Mucosa of descending colon (tissue), 3 donors: ENCODE measurements around the gene HDDC3. TPM values are rescaled to one million over a fixed set of nuclear protein-coding genes. Genes with fewer than 3 reads are reported as not detected.

Source experiments
- ATAC-seq: fragments of 200-7000 bp; cut with Tn5 transposase; one replicate; pipeline ENCODE4 v1.9.1; 2020; ENCODE audit warnings: mild to moderate bottlenecking, moderate library complexity
- DNase-seq, 3 donors: peaks; one replicate each; pipeline ENCODE4 v3.0.0-alpha.2; 2020
- H3K36me3 ChIP-seq: fragments of 200-600 bp; one replicate; pipeline ENCODE4 v1.8.0; 2021; ENCODE audit warnings: low read depth, mild to moderate bottlenecking
- H3K4me1 ChIP-seq: fragments of 200-600 bp; one replicate; pipeline ENCODE4 v1.8.0; 2021; ENCODE audit warnings: low read depth, mild to moderate bottlenecking
- H3K4me3 ChIP-seq: fragments of 200-600 bp; one replicate; pipeline ENCODE4 v1.8.0; 2021; ENCODE audit warnings: mild to moderate bottlenecking
- H3K9me3 ChIP-seq: fragments of 200-600 bp; one replicate; pipeline ENCODE4 v1.8.0; 2021; ENCODE audit warnings: mild to moderate bottlenecking
- intact Hi-C, 2 donors: fragments of 100-400 bp; cut with DNase I in 1 of 2; cut with micrococcal nuclease in 1 of 2; formaldehyde crosslinking; loops; one replicate each; pipeline versions ENCODE4 v1.11.0 to v1.11.1; 2022; cut with DNase I, micrococcal nuclease
- long read RNA-seq, 2 donors: library from polyadenylated mRNA; unstranded; transcript quantifications; one replicate each; pipeline ENCODE4 v2.0.0, GENCODE V29; 2019 to 2021
- total RNA-seq, 3 donors: library from RNA; stranded (reverse); fragmentation: NEBNext Ultra II Directional in 2 of 3; extraction: Animal tissue kit (Norgen Biotek cat#: 25700) in 2 of 3; gene quantifications; one replicate each; pipeline versions ENCODE4 v1.2.1 to v1.2.4, GENCODE V29; 2021 to 2023
- TF ChIP-seq, protein P1 (sequence below): fragments of 200-600 bp; IDR thresholded peaks from one replicate; pipeline ENCODE4 v1.8.0; 2022; ENCODE audit warnings: antibody characterized with exemption, mild to moderate bottlenecking
- donor health status: DM: no; HTN: no; CAD: no; lungs with moderate emphysema.
- donor health status: DM: no; HTN: no; CAD: no.
- donor health status: DM: no; HTN: yes; CAD: no.

HDDC3 gene, protein sequence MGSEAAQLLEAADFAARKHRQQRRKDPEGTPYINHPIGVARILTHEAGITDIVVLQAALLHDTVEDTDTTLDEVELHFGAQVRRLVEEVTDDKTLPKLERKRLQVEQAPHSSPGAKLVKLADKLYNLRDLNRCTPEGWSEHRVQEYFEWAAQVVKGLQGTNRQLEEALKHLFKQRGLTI
- 10 to 100 TPM; 10.7 to 23.4 (median 15.4) TPM for total RNA-seq
- long read RNA-seq, donor 1, full-length matches to known transcripts: 5 of 6 reads
- long read RNA-seq, donor 1, partial matches to known transcripts: 0 of 6 reads
- long read RNA-seq, donor 1, other reads (novel, unspliced or antisense): 1 of 6 reads
- long read RNA-seq, donor 2, full-length matches to known transcripts: 16 of 19 reads
- long read RNA-seq, donor 2, partial matches to known transcripts: 1 of 19 reads
- long read RNA-seq, donor 2, other reads (novel, unspliced or antisense): 2 of 19 reads

DNA sequence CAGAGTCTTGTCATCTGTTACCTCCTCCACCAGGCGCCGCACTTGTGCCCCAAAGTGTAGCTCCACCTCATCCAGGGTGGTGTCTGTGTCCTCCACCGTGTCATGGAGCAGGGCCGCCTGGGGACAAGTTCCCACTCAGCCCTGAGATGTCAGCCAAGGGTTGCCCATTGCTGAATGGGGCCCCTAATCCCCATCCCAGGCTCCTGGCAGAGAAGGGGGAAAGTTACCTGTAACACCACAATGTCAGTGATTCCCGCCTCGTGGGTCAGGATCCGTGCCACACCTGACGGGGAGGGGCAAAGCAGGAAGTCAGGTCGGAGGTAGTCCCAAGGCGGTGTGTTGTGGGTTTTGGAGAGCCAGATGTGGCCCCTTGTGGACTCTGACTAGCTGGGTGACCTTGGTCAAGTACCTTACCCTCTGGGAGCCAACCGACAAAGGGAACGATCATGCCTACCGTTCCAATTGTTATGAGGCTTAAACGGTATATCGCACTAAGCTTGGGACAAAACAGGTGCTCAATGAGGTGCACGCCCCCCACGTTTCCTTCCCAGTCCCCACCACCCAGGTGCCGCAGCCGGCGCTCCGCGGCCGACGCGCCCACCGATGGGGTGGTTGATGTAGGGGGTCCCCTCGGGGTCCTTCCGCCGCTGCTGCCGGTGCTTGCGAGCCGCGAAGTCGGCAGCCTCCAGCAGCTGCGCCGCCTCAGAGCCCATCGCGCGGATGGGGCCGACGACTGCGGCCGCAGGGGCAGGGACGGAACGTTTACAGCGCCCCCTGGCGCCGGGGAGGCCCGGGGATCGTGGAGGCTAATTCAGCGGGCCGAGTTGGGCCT is at the start of gene HDDC3:
TSS of gene HDDC3 (minus strand) at position 722 of the 832 bp plus-strand sequence. CDS start at position 713, 9 bp downstream.
- DNase-seq (peak; percentile 93 to 96 (median 96)), ATAC-seq (peak; percentile 71)
- H3K4me3 ChIP-seq: peak within 1 kb of the TSS; percentile 46
- no peaks in the 10 kb centered on the region for H3K9me3 ChIP-seq
- H3K36me3 ChIP-seq: no peaks in the 10 kb centered on the region
- intact Hi-C loops: no loop called here
- TF ChIP-seq, protein P1, sequence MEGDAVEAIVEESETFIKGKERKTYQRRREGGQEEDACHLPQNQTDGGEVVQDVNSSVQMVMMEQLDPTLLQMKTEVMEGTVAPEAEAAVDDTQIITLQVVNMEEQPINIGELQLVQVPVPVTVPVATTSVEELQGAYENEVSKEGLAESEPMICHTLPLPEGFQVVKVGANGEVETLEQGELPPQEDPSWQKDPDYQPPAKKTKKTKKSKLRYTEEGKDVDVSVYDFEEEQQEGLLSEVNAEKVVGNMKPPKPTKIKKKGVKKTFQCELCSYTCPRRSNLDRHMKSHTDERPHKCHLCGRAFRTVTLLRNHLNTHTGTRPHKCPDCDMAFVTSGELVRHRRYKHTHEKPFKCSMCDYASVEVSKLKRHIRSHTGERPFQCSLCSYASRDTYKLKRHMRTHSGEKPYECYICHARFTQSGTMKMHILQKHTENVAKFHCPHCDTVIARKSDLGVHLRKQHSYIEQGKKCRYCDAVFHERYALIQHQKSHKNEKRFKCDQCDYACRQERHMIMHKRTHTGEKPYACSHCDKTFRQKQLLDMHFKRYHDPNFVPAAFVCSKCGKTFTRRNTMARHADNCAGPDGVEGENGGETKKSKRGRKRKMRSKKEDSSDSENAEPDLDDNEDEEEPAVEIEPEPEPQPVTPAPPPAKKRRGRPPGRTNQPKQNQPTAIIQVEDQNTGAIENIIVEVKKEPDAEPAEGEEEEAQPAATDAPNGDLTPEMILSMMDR: peak; percentile 99
- H3K4me1 ChIP-seq: peaks cover 29% of the 10 kb centered on the region

DNA sequence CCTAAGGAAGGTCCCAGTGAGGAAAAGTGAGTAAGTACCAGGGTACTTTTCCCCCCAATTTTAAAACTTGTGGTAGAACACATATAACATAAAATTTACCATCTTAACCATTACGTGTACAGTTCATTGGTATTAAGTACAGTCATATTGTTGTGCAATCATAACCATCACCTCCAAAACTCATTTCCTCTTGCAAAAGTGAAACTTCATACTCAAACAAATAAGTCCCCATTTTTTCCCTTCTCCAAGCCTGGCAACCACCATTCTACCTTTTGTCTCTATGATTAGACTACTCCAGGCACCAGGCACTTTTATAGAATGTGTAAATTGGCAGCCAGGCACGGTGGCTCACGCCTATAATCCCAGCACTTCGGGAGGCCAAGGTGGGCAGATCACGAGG is 49.8 kb upstream of the HDDC3 start:
- no peak overlapping the region for H3K4me3 ChIP-seq
- no peaks in the 10 kb centered on the region for H3K9me3 ChIP-seq
- no peak for DNase-seq
- no peaks in the 10 kb centered on the region for H3K36me3 ChIP-seq
- no peaks in the 10 kb centered on the region for H3K4me1 ChIP-seq
- TF ChIP-seq, protein P1: no peak
- no peak for ATAC-seq
- intact Hi-C loops: no loop called here

DNA sequence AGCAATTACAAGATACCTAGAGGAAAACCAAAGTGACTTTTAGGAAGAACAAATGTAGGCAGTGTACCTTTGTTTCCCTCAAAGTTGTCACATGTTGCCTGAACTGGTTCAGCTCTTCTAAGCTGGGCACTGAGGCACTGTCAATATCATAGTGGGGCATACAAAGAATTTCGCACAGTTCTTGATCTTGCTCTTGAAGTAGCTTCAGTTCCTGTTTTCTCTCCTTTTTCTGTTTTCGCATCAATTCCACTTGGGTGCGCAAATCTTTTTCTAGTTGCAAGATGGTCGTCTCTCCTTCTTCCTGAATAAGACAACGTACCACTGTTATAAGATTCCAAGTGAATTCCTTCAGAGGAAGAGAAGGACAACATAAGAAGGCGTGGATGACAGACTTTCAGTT is 49.3 kb upstream of the HDDC3 start:
- no peaks in the 10 kb centered on the region for H3K4me1 ChIP-seq
- intact Hi-C loops: no loop called here

DNA sequence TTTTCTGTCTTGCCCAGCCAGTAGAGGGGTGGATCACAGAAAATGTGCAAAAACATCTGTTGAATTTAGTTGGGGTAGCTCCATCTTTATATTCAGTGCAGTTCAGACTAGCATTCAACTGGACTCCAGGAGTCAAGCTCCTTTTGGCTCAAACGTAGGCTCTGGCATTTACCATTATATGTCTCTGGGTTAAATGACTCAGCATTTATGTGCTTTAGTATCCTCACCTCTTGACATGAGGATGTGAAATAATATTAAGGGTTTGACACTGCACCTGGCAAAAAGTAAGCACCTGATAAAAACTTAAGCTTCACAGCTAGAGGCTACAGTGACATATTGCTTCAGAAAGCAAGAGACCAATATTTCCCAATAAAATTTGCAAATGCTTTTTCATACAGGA is 47.2 kb upstream of the HDDC3 start:
- TF ChIP-seq, protein P1: no peak
- Histone ChIP-seq H3K36me3 (no peaks in the 10 kb centered on the region), H3K9me3 (no peaks in the 10 kb centered on the region), H3K4me1 (no peaks in the 10 kb centered on the region), H3K4me3 (no peak overlapping the region)
- ATAC-seq (no peak), DNase-seq (no peak)
- intact Hi-C loops: no loop called here

More for the DNA sequence above, 49.3 kb upstream of the HDDC3 start:
- H3K4me3 ChIP-seq: no peak overlapping the region
- TF ChIP-seq, protein P1: no peak
- ATAC-seq (no peak), DNase-seq (no peak)
- H3K36me3 ChIP-seq: no peaks in the 10 kb centered on the region
- H3K9me3 ChIP-seq: no peaks in the 10 kb centered on the region

DNA sequence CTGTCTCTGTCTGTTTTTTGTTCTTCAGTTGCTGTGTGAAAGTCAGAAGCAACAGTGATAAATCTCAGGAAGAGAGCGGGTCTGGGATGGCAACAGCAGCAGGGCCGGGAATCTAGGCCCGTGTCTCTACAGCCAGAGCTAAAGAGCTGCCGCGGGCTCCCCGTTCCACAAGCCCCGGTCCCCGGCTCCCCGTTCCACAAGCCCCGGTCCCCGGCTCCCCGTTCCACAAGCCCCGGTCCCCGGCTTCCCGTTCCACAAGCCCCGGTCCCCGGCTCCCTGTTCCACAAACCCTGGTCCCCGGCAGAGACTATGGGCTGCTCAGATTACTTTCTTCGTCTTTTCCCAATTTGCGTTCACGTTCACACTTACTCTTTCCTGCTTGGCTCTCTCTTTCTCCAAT is 41.9 kb upstream of the HDDC3 start:
- Histone ChIP-seq H3K4me1 (no peaks in the 10 kb centered on the region), H3K9me3 (no peaks in the 10 kb centered on the region), H3K4me3 (no peak overlapping the region), H3K36me3 (no peaks in the 10 kb centered on the region)
- TF ChIP-seq, protein P1: no peak
- intact Hi-C loops: no loop called here
- ATAC-seq: no peak
- no peak for DNase-seq
